GM12878 (cell line): ENCODE data around the gene GPR62. TPM values are rescaled to one million over a fixed set of nuclear protein-coding genes. Genes with fewer than 3 reads are reported as not detected.

Source experiments
- ATAC-seq: fragments of 200-7000 bp; cut with Tn5 transposase; 3 replicates; pipeline ENCODE4 v1.9.1; 2020; ENCODE audit warnings: mild to moderate bottlenecking, moderate library complexity
- BruUV-seq: library from RNA; stranded (reverse); fragments of 400-500 nt; replicated peaks from 2 replicates; lab custom pipeline; 2021; lab: Mats Ljungman, UMichigan
- CTCF ChIA-PET: fragments of 300-600 bp; sonication (Branson Sonifier 250); formaldehyde crosslinking; extraction: SDS; loops from one replicate; lab custom pipeline; 2021; ENCODE audit warnings: inconsistent platforms; lab: Yijun Ruan, JAX
- POLR2A ChIA-PET: fragments of 350-600 bp; formaldehyde crosslinking; extraction: SDS; loops from one replicate; lab custom pipeline; 2021; ENCODE audit warnings: inconsistent platforms; lab: Charles Lee
- RAD21 ChIA-PET: fragments of 300-600 bp; sonication (Branson Sonifier 250); formaldehyde crosslinking; loops from one replicate; lab custom pipeline; 2023; ENCODE audit warnings: antibody characterized with exemption; ENCODE audit not compliant: unreplicated experiment; lab: Charles Lee
- SMC1A ChIA-PET: fragments of 300-600 bp; sonication (Branson Sonifier 250); formaldehyde crosslinking; loops from one replicate; lab custom pipeline; 2023; ENCODE audit not compliant: unreplicated experiment, uncharacterized antibody; lab: Charles Lee
- DNase-seq: peaks from one replicate; pipeline ENCODE4 v3.0.0-alpha.2; 2011; ENCODE audit warnings: low read depth, low spot score
- FAIRE-seq: peaks from 3 replicates; lab custom pipeline; 2011; peaks lifted over from hg19 to GRCh38; lab: Jason Lieb, UNC
- H2AFZ ChIP-seq: 2 replicates; pipeline ENCODE4 v1.6.0; 2011; ENCODE audit warnings: low read depth, low read length, control low read depth; ENCODE audit not compliant: control insufficient read depth
- H3K27ac ChIP-seq: 2 replicates; pipeline ENCODE4 v1.5.1; 2011; ENCODE audit warnings: control low read depth; ENCODE audit not compliant: control insufficient read depth, insufficient read depth
- H3K27me3 ChIP-seq, 2 experiments: replicated peaks in 1 of 2; 2 replicates each; pipeline versions ENCODE4 v1.6.0 to v1.6.1; 2011; ENCODE audit warnings: low read length in 1 of 2; ENCODE audit not compliant: control insufficient read depth in 2 of 2, insufficient read depth in 2 of 2
- H3K36me3 ChIP-seq, 2 experiments: 2 replicates each; pipeline ENCODE4 v1.5.1; 2011; ENCODE audit warnings: low read length in 1 of 2; ENCODE audit not compliant: control insufficient read depth in 2 of 2, insufficient read depth in 2 of 2
- H3K4me1 ChIP-seq: 2 replicates; pipeline ENCODE4 v1.6.1; 2011; ENCODE audit warnings: mild to moderate bottlenecking, low read length, moderate library complexity, mixed read lengths; ENCODE audit not compliant: control insufficient read depth, insufficient read depth
- H3K4me2 ChIP-seq: 2 replicates; pipeline ENCODE4 v1.6.0; 2011; ENCODE audit warnings: control low read depth; ENCODE audit not compliant: control insufficient read depth, insufficient read depth
- H3K4me3 ChIP-seq: fragments of 200-600 bp; sonication (generic); 2 replicates; pipeline ENCODE4 v1.5.1; 2016
- H3K79me2 ChIP-seq: 2 replicates; pipeline ENCODE4 v1.6.0; 2011; ENCODE audit warnings: low read length; ENCODE audit not compliant: control insufficient read depth, insufficient read depth
- H3K9ac ChIP-seq: 2 replicates; pipeline ENCODE4 v1.8.0; 2011; ENCODE audit warnings: low read length, control low read depth, mixed read lengths; ENCODE audit not compliant: control insufficient read depth, insufficient read depth
- H3K9me3 ChIP-seq: replicated peaks from 3 replicates; pipeline ENCODE4 v1.5.1; 2011; ENCODE audit warnings: mild to moderate bottlenecking, low read length; ENCODE audit not compliant: control insufficient read depth, insufficient read depth
- H4K20me1 ChIP-seq: 2 replicates; pipeline ENCODE4 v1.6.0; 2011; ENCODE audit not compliant: control insufficient read depth, insufficient read depth
- FOXM1 ChIP-seq: IDR thresholded peaks from 2 replicates; pipeline ENCODE4 v1.6.1; 2012; ENCODE audit warnings: low read depth, mild to moderate bottlenecking, inconsistent platforms, low read length, moderate library complexity
- PRDM15 ChIP-seq: fragments of 450-650 bp; formaldehyde crosslinking; IDR thresholded peaks from 2 replicates; pipeline ENCODE4 v1.4.0; 2020; ENCODE audit warnings: mild to moderate bottlenecking, moderate library complexity
- WGBS: methylation state at CpG from one replicate; pipeline ENCODE4 v1.1.6; 2016; ENCODE audit warnings: low lambda C conversion rate; ENCODE audit not compliant: insufficient replicate concordance, insufficient coverage; ENCODE audit errors: missing lambda C conversion rate; 5-methylcytosine and 5-hydroxymethylcytosine counted together
- in situ Hi-C: fragments of 300-500 bp; cut with MboI; formaldehyde crosslinking; loops from 9 replicates; pipeline ENCODE4 v1.14.3; 2018; ENCODE audit warnings: mixed read lengths
- intact Hi-C: fragments of 100-400 bp; cut with micrococcal nuclease; formaldehyde crosslinking; loops from one replicate; pipeline ENCODE4 v1.14.2; 2022; ENCODE audit not compliant: unreplicated experiment
- polyA plus RNA-seq, 11 experiments: library from polyadenylated mRNA; depleted of rRNA in 4 of 11; unstranded in 6 of 11; stranded (reverse) in 5 of 11; fragments of >200 nt; fragmentation: Nextera tagmentation in 4 of 11; fragmentation: Illumina TruSeq in 1 of 11; extraction: Ambion mirVana in 4 of 11; extraction: Trizol in 1 of 11; gene quantifications; 1 replicate in 1 of 11; 2 replicates in 10 of 11; pipeline versions ENCODE4 v1.2.1 to v1.2.3, GENCODE V29; 2011 to 2016; ENCODE audit warnings: inconsistent platforms in 2 of 11, missing spikeins in 2 of 11, low read depth in 1 of 11
- total RNA-seq, 4 experiments: library from RNA; depleted of rRNA in 3 of 4; stranded (reverse); fragments of >200 nt in 3 of 4; fragmentation: Illumina TruSeq in 1 of 4; extraction: Trizol in 1 of 4; gene quantifications; 2 replicates each; pipeline versions ENCODE4 v1.2.1 to v1.2.3, GENCODE V29; 2013 to 2021

Gene GPR62
- total and polyA plus RNA-seq, 10 of the 15 experiments (the other 5 are each of a cell fraction or from before 2014, with no cell fraction given), result not detected

- no peaks in the 10 kb centered on the region for H4K20me1 ChIP-seq
- H3K79me2 ChIP-seq, result no peaks in the 10 kb centered on the region
- peaks cover 6% of the 10 kb centered on the region; the same call in 1 of the 2 replicates for H3K4me1 ChIP-seq
- WGBS, result 46% methylated on average over 10 of the region's 12 CpGs
- H3K4me2 ChIP-seq, result no peak overlapping the region
- no peaks in the 10 kb centered on the region for H3K36me3 ChIP-seq
- SMC1A ChIA-PET, result interaction anchor here (1.2 to 1.5 kb wide), 2 partner anchors 11 to 13 kb away, joined by 3 to 4 read pairs; partner anchors contain the start of gene ABHD14A
- no peak overlapping the region for H3K27ac ChIP-seq
- H3K9me3 ChIP-seq, result no peaks in the 10 kb centered on the region
- no peak overlapping the region for H2AFZ ChIP-seq
- DNase-seq (no peak), FAIRE-seq (no peak)
- RAD21 ChIA-PET, result no interaction called here
- H3K4me3 ChIP-seq, result no peak overlapping the region
- H3K27me3 ChIP-seq, result no peaks in the 10 kb centered on the region; a peak in 2 of 4 replicates
- H3K9ac ChIP-seq, result no peak overlapping the region
- POLR2A ChIA-PET, result no interaction called here
- in situ Hi-C loops, result no loop called here
- no TSS peak for BruUV-seq
- intact Hi-C loops, result no loop called here
- CTCF ChIA-PET, result interaction anchor here (1.3 kb wide), 1 partner anchor 10 kb away, joined by 6 read pairs; the partner anchor contains the start of gene ABHD14B
- no peak for TF ChIP-seq PRDM15
- no peak for TF ChIP-seq FOXM1
- TF ChIP-seq, all 136 proteins: peak for 0
- no peak for ATAC-seq
Observed at GRCh38 chr3:51963951-51964451, 8.8 kb downstream of the GPR62 start.
